SU-DHL-6 (cell line): ENCODE measurements around the gene APOL4.

Source experiments
- CTCF ChIP-seq: fragments of 200-600 bp; sonication (generic); IDR thresholded peaks from one replicate; pipeline ENCODE4 v1.5.1; 2017; ENCODE audit warnings: antibody characterized with exemption, mild to moderate bottlenecking, low read length, moderate library complexity; ENCODE audit not compliant: insufficient read depth, poor library complexity, severe bottlenecking
- EZH2phosphoT487 ChIP-seq: fragments of 200-600 bp; sonication (generic), shearing (Covaris generic); conservative IDR thresholded peaks from 2 replicates; pipeline ENCODE4 v1.6.1; 2018; ENCODE audit warnings: mild to moderate bottlenecking, antibody characterized with exemption, low read length, moderate library complexity, mixed read lengths

GRCh38 chr22:36234213-36234612, 32.6 kb upstream of the APOL4 start:
- TF ChIP-seq CTCF (no peak), EZH2phosphoT487 (no peak)
